ENCODE measurements around the gene ARHGDIB.

ARHGDIB gene

DNA sequence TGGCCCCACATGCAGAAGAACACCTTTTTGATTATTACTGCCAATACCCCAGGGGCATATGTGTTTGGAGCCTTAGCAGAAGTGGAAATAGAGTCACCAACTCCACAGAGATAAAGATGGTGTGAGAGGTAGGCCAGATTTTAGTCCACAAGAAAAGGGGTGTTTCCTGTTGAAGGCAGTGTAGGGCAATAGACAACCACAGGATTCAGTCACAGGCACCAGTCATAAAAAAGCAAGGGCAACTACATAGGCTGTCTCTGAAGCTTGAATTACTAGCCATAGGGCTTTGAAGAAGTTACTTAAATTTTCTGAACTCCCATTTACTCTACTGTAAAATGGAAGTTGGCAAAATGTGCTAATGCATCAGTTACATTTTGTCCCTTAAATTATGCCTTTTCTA is 41.9 kb downstream of the ARHGDIB start:
- Histone ChIP-seq H3K4me1 (ENCODE audit: control insufficient read depth in 1 of 2, insufficient read depth in 1 of 2, low read depth in 1 of 2, low read length in 1 of 2) (no peaks in the 10 kb centered on the region), H3K36me3 (peaks cover 70% of the 10 kb centered on the region), H3K27ac (no peak overlapping the region), H3K27me3 (no peaks in the 10 kb centered on the region), H3K4me3 (ENCODE audit: low read depth in 1 of 2, low read length in 1 of 2) (no peak overlapping the region), H3K9me3 (no peaks in the 10 kb centered on the region)
- TF ChIP-seq, protein P1, sequence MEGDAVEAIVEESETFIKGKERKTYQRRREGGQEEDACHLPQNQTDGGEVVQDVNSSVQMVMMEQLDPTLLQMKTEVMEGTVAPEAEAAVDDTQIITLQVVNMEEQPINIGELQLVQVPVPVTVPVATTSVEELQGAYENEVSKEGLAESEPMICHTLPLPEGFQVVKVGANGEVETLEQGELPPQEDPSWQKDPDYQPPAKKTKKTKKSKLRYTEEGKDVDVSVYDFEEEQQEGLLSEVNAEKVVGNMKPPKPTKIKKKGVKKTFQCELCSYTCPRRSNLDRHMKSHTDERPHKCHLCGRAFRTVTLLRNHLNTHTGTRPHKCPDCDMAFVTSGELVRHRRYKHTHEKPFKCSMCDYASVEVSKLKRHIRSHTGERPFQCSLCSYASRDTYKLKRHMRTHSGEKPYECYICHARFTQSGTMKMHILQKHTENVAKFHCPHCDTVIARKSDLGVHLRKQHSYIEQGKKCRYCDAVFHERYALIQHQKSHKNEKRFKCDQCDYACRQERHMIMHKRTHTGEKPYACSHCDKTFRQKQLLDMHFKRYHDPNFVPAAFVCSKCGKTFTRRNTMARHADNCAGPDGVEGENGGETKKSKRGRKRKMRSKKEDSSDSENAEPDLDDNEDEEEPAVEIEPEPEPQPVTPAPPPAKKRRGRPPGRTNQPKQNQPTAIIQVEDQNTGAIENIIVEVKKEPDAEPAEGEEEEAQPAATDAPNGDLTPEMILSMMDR (IDR thresholded peaks at IDR 0.05), result no peak

DNA sequence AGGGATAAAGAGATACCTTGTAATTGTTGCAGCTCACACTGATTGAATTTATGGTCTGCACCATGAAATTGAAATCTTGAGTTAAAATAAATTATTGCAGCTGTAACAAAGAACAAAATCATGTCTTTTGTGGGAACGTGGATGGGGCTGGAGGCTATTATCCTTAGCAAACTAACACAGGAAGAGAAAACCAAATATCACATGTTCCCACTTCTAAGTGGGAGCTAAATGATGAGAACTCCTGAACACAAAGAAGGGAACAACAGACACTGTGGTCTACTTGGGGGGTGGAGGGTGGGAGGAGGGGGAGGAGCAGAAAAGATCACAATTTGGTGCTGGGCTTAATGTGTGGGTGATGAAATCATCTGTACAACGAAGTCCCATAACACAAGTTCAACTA is 45.7 kb downstream of the ARHGDIB start:
- peaks cover 89% of the 10 kb centered on the region for H3K36me3 ChIP-seq
- H3K4me3 ChIP-seq (ENCODE audit: low read depth in 1 of 2, low read length in 1 of 2), result no peak overlapping the region
- no peak overlapping the region for H3K27ac ChIP-seq
- TF ChIP-seq, protein P1 (IDR thresholded peaks at IDR 0.05), result no peak
- no peaks in the 10 kb centered on the region for H3K27me3 ChIP-seq
- no peaks in the 10 kb centered on the region for H3K4me1 ChIP-seq (ENCODE audit: control insufficient read depth in 1 of 2, insufficient read depth in 1 of 2, low read depth in 1 of 2, low read length in 1 of 2)
- H3K9me3 ChIP-seq, result no peaks in the 10 kb centered on the region

DNA sequence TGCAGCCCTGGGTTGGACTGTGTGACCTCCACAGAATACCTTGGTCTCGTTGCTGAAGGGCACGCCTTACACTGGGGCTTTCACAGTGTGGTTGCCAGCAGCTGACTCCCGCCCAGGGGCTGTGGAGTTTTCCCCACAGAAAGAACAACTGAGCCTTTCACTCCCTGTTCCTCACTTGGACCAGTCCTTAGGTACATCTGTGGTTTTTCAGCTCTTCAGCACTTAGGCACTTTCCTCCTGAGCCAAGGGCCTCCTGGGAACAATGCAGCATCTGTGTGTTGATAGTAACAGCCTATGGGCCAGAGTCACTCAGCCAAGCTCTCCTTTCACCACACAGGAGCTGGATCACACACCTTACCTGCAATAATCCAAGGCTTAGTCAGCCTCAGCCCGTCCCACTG is 48.0 kb downstream of the ARHGDIB start:
- Histone ChIP-seq H3K36me3 (peaks cover 73% of the 10 kb centered on the region), H3K27me3 (no peaks in the 10 kb centered on the region)

DNA sequence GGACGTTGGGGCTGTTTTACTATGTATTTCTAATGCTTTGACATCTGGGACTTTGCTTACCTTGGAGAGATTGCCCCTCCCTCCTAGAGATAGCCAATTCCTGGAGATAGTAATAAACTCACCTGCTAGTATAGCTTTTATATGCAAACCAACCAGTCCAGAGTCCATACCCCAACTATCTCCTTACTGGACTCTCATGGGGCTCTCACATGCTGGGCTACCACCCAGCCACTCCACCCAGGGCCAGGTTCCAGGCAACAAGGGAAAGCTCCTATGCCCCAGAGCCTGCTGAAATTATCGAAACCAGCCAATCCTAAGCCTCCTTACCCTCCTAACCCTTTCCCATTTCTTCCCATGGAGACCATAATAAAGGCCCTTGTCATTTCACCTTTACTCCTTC is 50.3 kb downstream of the ARHGDIB start:
- TF ChIP-seq, protein P1 (IDR thresholded peaks at IDR 0.05), result no peak
- no peaks in the 10 kb centered on the region for H3K4me1 ChIP-seq (ENCODE audit: control insufficient read depth in 1 of 2, insufficient read depth in 1 of 2, low read depth in 1 of 2, low read length in 1 of 2)
- no peak overlapping the region for H3K4me3 ChIP-seq (ENCODE audit: low read depth in 1 of 2, low read length in 1 of 2)
- H3K27me3 ChIP-seq, result no peaks in the 10 kb centered on the region
- no peaks in the 10 kb centered on the region for H3K9me3 ChIP-seq
- H3K36me3 ChIP-seq, result peaks cover 57% of the 10 kb centered on the region
- H3K27ac ChIP-seq, result no peak overlapping the region

More for the DNA sequence above, 48.0 kb downstream of the ARHGDIB start:
- no peaks in the 10 kb centered on the region for H3K9me3 ChIP-seq
- H3K4me1 ChIP-seq (ENCODE audit: control insufficient read depth in 1 of 2, insufficient read depth in 1 of 2, low read depth in 1 of 2, low read length in 1 of 2), result no peaks in the 10 kb centered on the region
- TF ChIP-seq, protein P1 (IDR thresholded peaks at IDR 0.05), result no peak
- H3K4me3 ChIP-seq (ENCODE audit: low read depth in 1 of 2, low read length in 1 of 2), result no peak overlapping the region
- no peak overlapping the region for H3K27ac ChIP-seq

DNA sequence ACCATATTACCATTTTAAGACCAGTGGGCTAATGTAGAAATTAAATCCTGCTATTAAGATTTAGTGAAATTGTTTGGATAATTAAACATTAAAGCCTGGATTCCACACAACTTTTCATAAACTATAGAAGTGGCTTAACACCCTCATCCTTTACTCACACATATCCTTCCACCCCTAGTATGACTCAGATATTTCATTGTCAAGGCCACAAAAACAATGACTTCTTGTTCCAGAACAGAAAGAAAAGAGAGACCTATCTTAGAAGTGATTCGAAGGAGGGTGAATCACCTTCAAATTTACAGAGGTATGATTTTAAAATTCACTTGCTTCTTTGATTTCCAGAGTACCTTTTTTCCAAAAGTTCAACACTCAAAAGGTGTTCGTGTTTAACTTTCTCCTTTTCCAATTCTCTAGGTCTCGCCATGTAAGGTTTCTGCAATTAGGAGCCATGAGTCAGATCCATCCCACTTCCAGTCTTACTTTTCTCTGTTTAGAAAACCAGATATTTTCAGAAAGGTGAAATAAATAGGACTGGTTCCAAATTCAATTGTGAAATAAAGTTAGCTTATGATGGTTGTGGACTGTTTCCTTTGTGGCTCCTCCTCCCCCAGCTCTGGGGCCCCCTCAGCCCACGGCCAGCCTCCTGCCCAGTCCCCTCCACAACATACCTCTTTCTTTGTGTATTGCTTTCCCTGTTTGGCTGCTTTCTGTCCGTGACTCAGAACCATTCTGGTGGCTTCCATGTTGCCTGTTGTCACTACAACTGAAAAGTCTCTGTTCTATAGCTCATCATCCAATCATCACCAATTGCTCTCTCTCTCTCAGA is 51.1 kb downstream of the ARHGDIB start:
- no peaks in the 10 kb centered on the region for H3K9me3 ChIP-seq
- H3K4me1 ChIP-seq (ENCODE audit: control insufficient read depth in 1 of 2, insufficient read depth in 1 of 2, low read depth in 1 of 2, low read length in 1 of 2), result no peaks in the 10 kb centered on the region
- H3K4me3 ChIP-seq (ENCODE audit: low read depth in 1 of 2, low read length in 1 of 2), result no peak overlapping the region
- H3K27ac ChIP-seq, result no peak overlapping the region
- TF ChIP-seq, protein P1 (IDR thresholded peaks at IDR 0.05), result no peak
- H3K36me3 ChIP-seq, result peaks cover 49% of the 10 kb centered on the region
- H3K27me3 ChIP-seq, result no peaks in the 10 kb centered on the region

Measured in neutrophil (primary cell).